ENCODE data around the gene CLIC6.

CLIC6 gene

GRCh38 chr21:34649400-34649799, 19.4 kb upstream of the CLIC6 start:
- Histone ChIP-seq H3K9me3 (ENCODE audit: control insufficient read depth, insufficient read depth, low read depth, low read length) (no peaks in the 10 kb centered on the region; the same call in 1 of the 2 replicates), H3K27ac (ENCODE audit: extremely low read depth, low read depth, low read length) (no peak overlapping the region), H3K4me3 (ENCODE audit: low read depth, low read length) (no peak overlapping the region), H3K36me3 (ENCODE audit: control insufficient read depth in 2 of 2, insufficient read depth in 1 of 2, low read length in 2 of 2) (no peaks in the 10 kb centered on the region), H3K4me1 (ENCODE audit: control insufficient read depth, insufficient read depth, low read length) (no peaks in the 10 kb centered on the region)
- TF ChIP-seq ZNF335 (tag by site-specific recombination; conservative IDR thresholded peaks at IDR 0.05) (no peak), KLF17 (tag by site-specific recombination; IDR thresholded peaks at IDR 0.05) (no peak), KLF10 (tag by site-specific recombination; IDR thresholded peaks at IDR 0.05) (no peak), MZF1 (tag by site-specific recombination; IDR thresholded peaks at IDR 0.05; ENCODE audit: borderline replicate concordance) (no peak), ZSCAN23 (tag by site-specific recombination; IDR thresholded peaks at IDR 0.05) (no peak)
- POLR2A ChIA-PET, result no interaction called here
- CTCF ChIA-PET, result interaction anchor here (0.6 to 1.6 kb wide), 4 partner anchors 14 to 282 kb away, joined by 3 to 7 read pairs (median 4); no protein-coding TSS in a partner anchor

- H3K36me3 ChIP-seq (ENCODE audit: control insufficient read depth in 2 of 2, insufficient read depth in 1 of 2, low read length in 2 of 2), result no peaks in the 10 kb centered on the region
- POLR2A ChIA-PET, result no interaction called here
- no peak for TF ChIP-seq ZNF248 (tag by site-specific recombination; IDR thresholded peaks at IDR 0.05)
- CTCF ChIA-PET, result interaction anchor here (0.6 to 1.5 kb wide), 4 partner anchors 14 to 353 kb away, joined by 3 to 4 read pairs (median 4); no protein-coding TSS in a partner anchor
- no peaks in the 10 kb centered on the region for H3K4me1 ChIP-seq (ENCODE audit: control insufficient read depth, insufficient read depth, low read length)
- H3K27ac ChIP-seq (ENCODE audit: extremely low read depth, low read depth, low read length), result no peak overlapping the region
- H3K4me3 ChIP-seq (ENCODE audit: low read depth, low read length), result no peak overlapping the region
- no peaks in the 10 kb centered on the region; the same call in 1 of the 2 replicates for H3K9me3 ChIP-seq (ENCODE audit: control insufficient read depth, insufficient read depth, low read depth, low read length)
Measured at GRCh38 chr21:34650861-34651431, 17.8 kb upstream of the CLIC6 start.

GRCh38 chr21:34651642-34652041, 17.2 kb upstream of the CLIC6 start:
- ChIA-PET POLR2A (no interaction called here), CTCF (interaction anchor here (0.6 to 1.0 kb wide), 3 partner anchors 15 to 333 kb away, joined by 3 to 4 read pairs (median 3); no protein-coding TSS in a partner anchor)
- peak; percentile 89 for TF ChIP-seq SETDB1 (IDR thresholded peaks at IDR 0.05; ENCODE audit: insufficient read length, low read length)
- no peak for TF ChIP-seq ZNF701 (tag by site-specific recombination; IDR thresholded peaks at IDR 0.05)
- no peak overlapping the region for H3K27ac ChIP-seq (ENCODE audit: extremely low read depth, low read depth, low read length)
- H3K9me3 ChIP-seq (ENCODE audit: control insufficient read depth, insufficient read depth, low read depth, low read length), result no peaks in the 10 kb centered on the region; the same call in 1 of the 2 replicates
- H3K4me1 ChIP-seq (ENCODE audit: control insufficient read depth, insufficient read depth, low read length), result no peaks in the 10 kb centered on the region
- H3K4me3 ChIP-seq (ENCODE audit: low read depth, low read length), result no peak overlapping the region
- no peaks in the 10 kb centered on the region for H3K36me3 ChIP-seq (ENCODE audit: control insufficient read depth in 2 of 2, insufficient read depth in 1 of 2, low read length in 2 of 2)

GRCh38 chr21:34653522-34653921, 15.3 kb upstream of the CLIC6 start:
- CTCF ChIA-PET, result interaction anchor here (0.6 kb wide), 1 partner anchor 107 kb away, joined by 3 read pairs; no protein-coding TSS in a partner anchor
- Histone ChIP-seq H3K36me3 (ENCODE audit: control insufficient read depth in 2 of 2, insufficient read depth in 1 of 2, low read length in 2 of 2) (no peaks in the 10 kb centered on the region), H3K4me3 (ENCODE audit: low read depth, low read length) (no peak overlapping the region), H3K4me1 (ENCODE audit: control insufficient read depth, insufficient read depth, low read length) (no peaks in the 10 kb centered on the region), H3K27ac (ENCODE audit: extremely low read depth, low read depth, low read length) (no peak overlapping the region), H3K9me3 (ENCODE audit: control insufficient read depth, insufficient read depth, low read depth, low read length) (no peaks in the 10 kb centered on the region; the same call in 1 of the 2 replicates)
- POLR2A ChIA-PET, result no interaction called here
- TF ChIP-seq SP7 (tag by site-specific recombination; IDR thresholded peaks at IDR 0.05), result no peak
- no peak for TF ChIP-seq KLF7 (tag by site-specific recombination; IDR thresholded peaks at IDR 0.05; ENCODE audit: borderline replicate concordance)
- TF ChIP-seq ZNF48 (tag by site-specific recombination; IDR thresholded peaks at IDR 0.05), result no peak
- TF ChIP-seq ZNF514 (tag by site-specific recombination; IDR thresholded peaks at IDR 0.05), result no peak
- TF ChIP-seq SETDB1 (IDR thresholded peaks at IDR 0.05; ENCODE audit: insufficient read length, low read length), result no peak
- TF ChIP-seq ZNF707 (tag by site-specific recombination; IDR thresholded peaks at IDR 0.05), result no peak
- TF ChIP-seq ZNF626 (tag by site-specific recombination; IDR thresholded peaks at IDR 0.05), result no peak
- TF ChIP-seq PBX3 (CRISPR knock-in tag; IDR thresholded peaks at IDR 0.05), result no peak
- no peak for TF ChIP-seq ZNF148 (tag by site-specific recombination; IDR thresholded peaks at IDR 0.05; ENCODE audit: borderline replicate concordance)
- no peak for TF ChIP-seq BCL11B (tag by site-specific recombination; IDR thresholded peaks at IDR 0.05; ENCODE audit: low read depth)
- no peak for TF ChIP-seq ZNF280D (tag by site-specific recombination; IDR thresholded peaks at IDR 0.05)
- TF ChIP-seq KLF9 (tag by site-specific recombination; IDR thresholded peaks at IDR 0.05; ENCODE audit: low read depth), result no peak
- TF ChIP-seq ZSCAN30 (tag by site-specific recombination; IDR thresholded peaks at IDR 0.05), result no peak

Data from HEK293 (cell line).